RWPE1 (cell line): ENCODE data around the gene PLA2G2E.
A peak's percentile ranks its signal among the peaks of the same experiment; 100 is the strongest.

Experiments
- CTCF ChIA-PET: fragments of 350-600 bp; sonication (Branson Sonifier 250); formaldehyde crosslinking; extraction: SDS; loops from one replicate; lab custom pipeline; 2021; lab: Yijun Ruan, JAX
- POLR2A ChIA-PET: fragments of 400-600 bp; formaldehyde crosslinking; extraction: SDS; loops from one replicate; lab custom pipeline; 2020; ENCODE audit warnings: antibody characterized with exemption; ENCODE audit not compliant: low non-redundant PET; lab: Yijun Ruan, JAX
- DNase-seq: peaks from one replicate; pipeline ENCODE4 v3.0.0; 2012; ENCODE audit warnings: low spot score
- H3K27ac ChIP-seq: fragments of 450-650 bp; 2 replicates; pipeline ENCODE4 v1.5.1; 2017
- CTCF ChIP-seq: fragments of 450-650 bp; conservative IDR thresholded peaks from 2 replicates; pipeline ENCODE4 v1.5.1; 2017; ENCODE audit warnings: low read depth, mild to moderate bottlenecking

The PLA2G2E gene

DNA sequence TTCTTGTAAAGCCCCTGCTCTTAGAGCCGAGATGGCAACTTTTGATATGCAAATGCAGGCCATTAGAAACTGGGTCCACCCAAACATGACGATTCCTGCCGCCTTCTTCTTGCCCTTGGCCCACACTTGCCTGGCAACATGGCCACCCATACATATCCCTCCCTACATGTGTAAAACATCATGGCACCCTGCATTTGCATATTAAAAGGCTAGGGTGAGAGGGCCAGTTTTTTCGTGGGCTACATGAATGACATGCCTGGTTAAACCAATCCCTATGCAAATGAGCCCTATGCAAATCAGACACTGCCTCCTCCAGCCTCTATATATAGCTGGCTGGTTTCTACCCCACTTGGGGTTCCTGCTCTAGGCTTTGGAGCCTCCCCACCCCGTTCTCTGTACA lies 37.2 kb upstream of the PLA2G2E start:
- no peak overlapping the region for H3K27ac ChIP-seq
- CTCF ChIA-PET: no interaction called here
- DNase-seq: no peak
- TF ChIP-seq CTCF: no peak
- POLR2A ChIA-PET: no interaction called here

DNA sequence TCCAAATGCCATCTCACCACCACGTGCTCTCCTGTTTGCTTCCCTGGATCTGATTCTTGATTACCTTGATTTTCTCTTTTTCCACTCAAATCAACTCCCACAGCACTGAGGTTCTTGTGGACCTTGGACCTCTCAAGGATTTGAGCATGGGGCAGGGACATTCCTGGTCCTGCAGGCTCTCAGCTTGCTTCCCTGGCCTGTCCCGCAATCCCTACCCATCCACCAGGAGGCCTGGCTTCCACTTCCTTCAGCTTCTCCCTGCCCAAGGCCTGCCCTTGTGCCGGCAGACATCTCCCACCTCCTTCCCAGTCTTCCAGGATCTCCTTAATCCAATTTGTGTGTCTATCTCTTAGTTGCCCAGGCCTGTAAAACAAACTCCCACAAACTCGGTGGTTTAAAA lies 34.4 kb upstream of the PLA2G2E start:
- ChIA-PET POLR2A (no interaction called here), CTCF (no interaction called here)
- TF ChIP-seq CTCF: no peak
- no peak overlapping the region for H3K27ac ChIP-seq
- no peak for DNase-seq

GRCh38 chr1:19955534-19956170 lies 32.2 kb upstream of the PLA2G2E start:
- CTCF ChIA-PET: interaction anchor here (0.6 kb wide), 1 partner anchor 261 kb away, joined by 3 read pairs; no protein-coding TSS in a partner anchor
- TF ChIP-seq CTCF: no peak
- no peak for DNase-seq
- H3K27ac ChIP-seq: no peak overlapping the region
- POLR2A ChIA-PET: interaction anchor here (0.5 kb wide), 1 partner anchor 198 kb away, joined by 4 read pairs; no protein-coding TSS in a partner anchor

DNA sequence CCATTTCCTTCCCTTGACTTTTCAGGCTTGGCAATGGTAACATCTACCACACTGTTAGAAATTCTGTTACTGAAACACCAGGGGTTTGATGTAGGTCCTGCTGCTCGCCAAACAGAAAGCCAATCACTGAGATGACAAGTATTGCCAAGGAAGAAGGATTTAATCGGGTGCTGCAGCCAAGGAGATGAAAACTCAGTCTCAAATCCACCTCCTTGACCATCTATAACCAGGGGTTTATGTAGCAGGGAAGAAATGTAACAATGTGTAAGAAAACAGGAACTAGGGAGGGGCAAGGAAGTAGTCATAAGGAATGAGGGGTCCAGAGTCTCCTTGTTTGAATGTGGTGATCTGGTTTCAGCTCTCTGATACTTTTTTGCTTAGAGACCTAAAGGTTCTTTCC lies 30.6 kb upstream of the PLA2G2E start:
- no peak for DNase-seq
- ChIA-PET POLR2A (no interaction called here), CTCF (no interaction called here)
- no peak overlapping the region for H3K27ac ChIP-seq
- TF ChIP-seq CTCF: no peak

- H3K27ac ChIP-seq: no peak overlapping the region
- DNase-seq: peak; percentile 85
- ChIA-PET POLR2A (interaction anchor here (0.5 kb wide), 1 partner anchor 218 kb away, joined by 3 read pairs; no protein-coding TSS in a partner anchor), CTCF (no interaction called here)
- TF ChIP-seq CTCF: no peak
These were observed 25.6 kb upstream of the PLA2G2E start for GRCh38 chr1:19949016-19949415.

GRCh38 chr1:19946971-19947370 lies 23.6 kb upstream of the PLA2G2E start:
- no peak for DNase-seq
- CTCF ChIA-PET: no interaction called here
- no peak for TF ChIP-seq CTCF
- H3K27ac ChIP-seq: no peak overlapping the region
- POLR2A ChIA-PET: no interaction called here
